Measurements from ENCODE around the gene ST6GALNAC5. TPM values are rescaled to one million over a fixed set of nuclear protein-coding genes. Genes with fewer than 3 reads are reported as not detected.
"Not testable (repeated sequence)": the region's sequence is repeated elsewhere in the genome, so short reads cannot be mapped to it uniquely, and the experiment has no call there.

Gene ST6GALNAC5
- total RNA-seq: 10 to 100 TPM in 2 of 3 donors, under 1 TPM in 1; 0.48 to 53.4 (median 15.4) TPM

GRCh38 chr1:76867342-76868130, at the start of gene ST6GALNAC5:
Gene ST6GALNAC5 (plus strand): TSS chr1:76867480.
- Histone ChIP-seq H3K4me3 (peak within 1 kb of the TSS; percentile 35 to 68 (median 59)), H3K27ac (peak within 1 kb of the TSS; percentile 55 to 60)

DNA sequence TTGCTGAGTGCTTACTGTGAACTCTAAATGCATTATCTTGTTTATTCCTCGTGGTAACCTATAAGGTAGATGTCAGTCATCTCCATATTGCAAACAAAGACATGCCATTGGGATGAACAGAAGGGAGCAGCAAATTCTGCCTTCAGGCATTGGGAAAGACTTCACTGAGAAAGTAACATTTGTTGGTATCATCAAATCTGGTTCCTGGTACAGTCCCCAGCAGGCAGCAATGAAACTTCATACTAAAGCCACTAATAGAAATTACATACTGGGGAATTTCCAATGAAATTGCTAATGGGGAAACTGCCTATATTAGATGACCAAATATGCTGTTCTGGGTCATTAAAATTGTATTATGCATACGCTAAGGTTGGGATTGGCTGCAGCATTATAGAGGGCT, 47.3 kb upstream of the ST6GALNAC5 start:
- TF ChIP-seq POLR2A (IDR thresholded peaks at IDR 0.05) (no peak), CTCF (IDR thresholded peaks at IDR 0.05) (no peak), POLR2AphosphoS5 (IDR thresholded peaks at IDR 0.05) (no peak)

More at GRCh38 chr1:76867342-76868130, at the start of gene ST6GALNAC5:
- Histone ChIP-seq H3K4me1 (peaks cover 0 to 4% of the 10 kb centered on the region in 2 donors), H3K9me3 (no peaks in the 10 kb centered on the region), H3K36me3 (no peaks in the 10 kb centered on the region), H3K27me3 (no peaks in the 10 kb centered on the region)
- intact Hi-C loops (cut with DNase I; ENCODE audit: low total_unique reads): no loop called here
- TF ChIP-seq CTCF (IDR thresholded peaks at IDR 0.05): no peak
- no peak for TF ChIP-seq POLR2AphosphoS5 (IDR thresholded peaks at IDR 0.05)
- no peak for TF ChIP-seq POLR2A (IDR thresholded peaks at IDR 0.05)
- no peak for DNase-seq (ENCODE audit: low spot score in 2 of 2)

GRCh38 chr1:76822961-76823360, 44.3 kb upstream of the ST6GALNAC5 start:
- H3K27ac ChIP-seq; DNase-seq (ENCODE audit: low spot score in 2 of 2); intact Hi-C loops (cut with DNase I; ENCODE audit: low total_unique reads); H3K27me3 ChIP-seq; H3K4me3 ChIP-seq; H3K36me3 ChIP-seq; H3K4me1 ChIP-seq; H3K9me3 ChIP-seq: not testable (repeated sequence)

More for the DNA sequence above, 47.3 kb upstream of the ST6GALNAC5 start:
- Histone ChIP-seq H3K27me3 (no peaks in the 10 kb centered on the region), H3K36me3 (no peaks in the 10 kb centered on the region), H3K9me3 (no peaks in the 10 kb centered on the region), H3K4me1 (no peaks in the 10 kb centered on the region), H3K27ac (no peak overlapping the region), H3K4me3 (no peak overlapping the region)
- DNase-seq (ENCODE audit: low spot score in 2 of 2): no peak
- intact Hi-C loops (cut with DNase I; ENCODE audit: low total_unique reads): no loop called here

DNA sequence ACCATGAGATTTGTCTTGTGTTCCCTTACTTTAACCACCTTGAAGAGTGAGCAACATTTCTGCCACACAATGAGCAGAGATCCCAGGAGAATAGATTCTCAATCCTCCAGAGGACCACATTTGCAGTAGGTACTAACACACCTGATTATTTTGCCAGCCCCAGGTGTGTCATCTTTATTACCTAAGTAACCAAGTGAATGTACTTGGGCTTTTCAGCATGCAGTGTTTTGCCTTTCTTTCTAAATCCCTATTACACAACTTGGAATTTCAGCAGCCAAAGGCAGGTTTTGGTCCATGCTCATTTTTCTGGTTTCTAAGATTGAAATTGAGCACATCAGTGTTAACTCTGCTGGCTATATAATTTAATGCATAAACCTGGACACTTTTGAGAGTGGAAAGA, 43.2 kb upstream of the ST6GALNAC5 start:
- Histone ChIP-seq H3K27ac (no peak overlapping the region), H3K27me3 (no peaks in the 10 kb centered on the region), H3K36me3 (no peaks in the 10 kb centered on the region), H3K9me3 (no peaks in the 10 kb centered on the region), H3K4me1 (no peaks in the 10 kb centered on the region), H3K4me3 (no peak overlapping the region)
- DNase-seq (ENCODE audit: low spot score in 2 of 2): no peak
- TF ChIP-seq POLR2A (IDR thresholded peaks at IDR 0.05) (no peak), CTCF (IDR thresholded peaks at IDR 0.05) (no peak), POLR2AphosphoS5 (IDR thresholded peaks at IDR 0.05) (no peak)
- intact Hi-C loops (cut with DNase I; ENCODE audit: low total_unique reads): no loop called here

- Histone ChIP-seq H3K4me1 (no peaks in the 10 kb centered on the region), H3K4me3 (no peak overlapping the region), H3K27me3 (no peaks in the 10 kb centered on the region), H3K27ac (no peak overlapping the region), H3K36me3 (no peaks in the 10 kb centered on the region), H3K9me3 (no peaks in the 10 kb centered on the region)
- DNase-seq (ENCODE audit: low spot score in 2 of 2): no peak
- intact Hi-C loops (cut with DNase I; ENCODE audit: low total_unique reads): no loop called here
- TF ChIP-seq CTCF (IDR thresholded peaks at IDR 0.05) (no peak), POLR2A (IDR thresholded peaks at IDR 0.05) (no peak), POLR2AphosphoS5 (IDR thresholded peaks at IDR 0.05) (no peak)
These were observed 41.0 kb upstream of the ST6GALNAC5 start for GRCh38 chr1:76826072-76826845.

Data from breast epithelium (tissue), 4 donors.